ENCODE measurements around the gene CSTA. TPM values are rescaled to one million over a fixed set of nuclear protein-coding genes. Genes with fewer than 3 reads are reported as not detected.
A peak's percentile ranks its signal among the peaks of the same experiment; 100 is the strongest.

Gene CSTA
- total and polyA plus RNA-seq, 4 donors: 6.5 to 52.5 (median 31.4) TPM

DNA sequence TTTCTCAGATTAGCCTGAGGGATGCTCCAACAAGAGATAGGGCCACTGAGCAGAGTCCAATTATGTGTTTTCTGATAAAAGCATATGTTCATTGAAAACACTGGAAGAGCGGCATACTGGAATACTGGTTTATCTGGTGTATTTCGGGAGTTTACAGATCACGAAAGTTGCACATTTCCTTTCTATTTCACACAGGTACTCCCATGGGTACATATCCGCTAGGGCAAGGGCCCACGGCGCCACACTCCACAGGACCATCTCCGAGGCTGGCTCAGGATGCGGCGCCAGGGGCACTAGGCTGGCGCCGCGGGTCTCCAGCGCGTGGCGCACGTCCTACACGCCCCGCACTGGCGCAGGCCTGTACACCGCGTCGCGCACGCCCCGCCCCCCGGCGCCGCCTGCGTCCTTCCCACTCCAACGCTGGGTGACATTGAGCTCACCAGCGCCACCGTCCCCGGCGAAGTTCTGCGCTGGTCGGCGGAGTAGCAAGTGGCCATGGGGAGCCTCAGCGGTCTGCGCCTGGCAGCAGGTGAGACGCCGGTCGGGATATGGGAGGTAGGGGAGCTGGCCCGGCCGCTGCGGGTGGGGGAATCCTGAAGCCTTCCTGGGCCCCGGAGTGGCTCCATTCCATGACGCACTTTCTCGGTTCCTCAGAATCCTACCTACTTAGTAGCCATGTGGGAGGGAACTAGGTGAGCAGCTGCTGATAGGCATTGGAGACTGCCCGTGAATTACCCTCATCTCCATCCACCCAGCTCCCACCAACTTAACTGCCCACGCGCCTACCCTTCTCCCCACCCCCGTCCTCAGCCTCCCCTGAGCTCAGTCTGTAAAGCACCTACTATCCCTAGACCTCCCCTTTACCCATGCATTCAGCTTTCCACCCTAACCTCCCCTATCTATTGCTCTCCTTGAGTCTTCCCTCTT, 59.0 kb downstream of the CSTA start, which contains the start of gene FAM162A:
Gene FAM162A (plus strand): TSS at position 412 of the 927 bp plus-strand sequence. CDS start 84 bp downstream, at position 496.
- WGBS, 2 donors: 1% methylated on average over 50 to 52 of the region's 52 CpGs
- Histone ChIP-seq H3K36me3 (ENCODE audit: control insufficient read depth in 4 of 4, insufficient read depth in 4 of 4, low read length in 4 of 4) (peaks cover 0 to 4% (median under 1%) of the 10 kb centered on the region in 4 donors), H3K9ac (ENCODE audit: insufficient read depth in 1 of 2, low read length in 2 of 2) (peak within 1 kb of the TSS; percentile 80 to 94), H3K4me3 (peak within 1 kb of the TSS; percentile 80), H3K27ac (ENCODE audit: low read depth in 1 of 2, low read length in 1 of 2) (peak within 1 kb of the TSS; percentile 90 to 94), H3K27me3 (ENCODE audit: control insufficient read depth in 3 of 3, insufficient read depth in 3 of 3, low read length in 2 of 3) (no peaks in the 10 kb centered on the region), H3K9me3 (ENCODE audit: control insufficient read depth in 4 of 4, insufficient read depth in 3 of 4, low read length in 3 of 4) (no peaks in the 10 kb centered on the region), H3K4me1 (ENCODE audit: control insufficient read depth in 5 of 5, insufficient read depth in 5 of 5, low read length in 5 of 5) (peaks cover 0 to 10% (median 2%) of the 10 kb centered on the region in 5 donors)
- peak; percentile 57 for TF ChIP-seq CTCF (IDR thresholded peaks at IDR 0.05; ENCODE audit: control extremely low read depth, extremely low read depth)
- peak; percentile 95 to 97 (median 96) for DNase-seq
- ATAC-seq (ENCODE audit: insufficient read depth, low FRiP score): peak; percentile 99

DNA sequence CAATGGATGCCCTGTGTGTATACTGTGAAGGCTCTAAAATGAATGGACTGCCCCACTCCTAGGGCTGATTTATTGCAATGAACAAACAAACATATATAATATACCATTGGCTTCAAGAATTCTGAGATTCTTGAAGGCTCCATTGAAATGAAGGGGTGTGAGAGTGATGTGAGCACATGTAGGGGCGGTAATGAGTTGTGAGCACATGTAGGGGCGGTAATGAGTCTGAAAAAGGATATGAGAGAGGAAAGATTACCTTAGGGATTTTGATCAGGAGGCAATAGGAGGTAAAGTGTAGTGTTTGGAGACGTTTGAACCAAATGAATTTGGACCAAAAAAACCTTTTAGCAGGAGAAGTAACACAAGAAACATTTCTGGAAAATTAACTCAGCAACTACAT, 62.7 kb downstream of the CSTA start:
- WGBS, 2 donors: 89 to 94% methylated on average over 3 of the region's 3 CpGs
- Histone ChIP-seq H3K4me1 (ENCODE audit: control insufficient read depth in 5 of 5, insufficient read depth in 5 of 5, low read length in 5 of 5) (peaks cover 0 to 24% (median 5%) of the 10 kb centered on the region in 5 donors), H3K27ac (ENCODE audit: low read depth in 1 of 2, low read length in 1 of 2) (no peak overlapping the region), H3K36me3 (ENCODE audit: control insufficient read depth in 4 of 4, insufficient read depth in 4 of 4, low read length in 4 of 4) (no peaks in the 10 kb centered on the region), H3K9me3 (ENCODE audit: control insufficient read depth in 4 of 4, insufficient read depth in 3 of 4, low read length in 3 of 4) (no peaks in the 10 kb centered on the region), H3K9ac (ENCODE audit: insufficient read depth in 1 of 2, low read length in 2 of 2) (no peak overlapping the region), H3K4me3 (no peak overlapping the region), H3K27me3 (ENCODE audit: control insufficient read depth in 3 of 3, insufficient read depth in 3 of 3, low read length in 2 of 3) (no peaks in the 10 kb centered on the region)
- no peak for TF ChIP-seq CTCF (IDR thresholded peaks at IDR 0.05; ENCODE audit: control extremely low read depth, extremely low read depth)
- DNase-seq: no peak
- ATAC-seq (ENCODE audit: insufficient read depth, low FRiP score): no peak

DNA sequence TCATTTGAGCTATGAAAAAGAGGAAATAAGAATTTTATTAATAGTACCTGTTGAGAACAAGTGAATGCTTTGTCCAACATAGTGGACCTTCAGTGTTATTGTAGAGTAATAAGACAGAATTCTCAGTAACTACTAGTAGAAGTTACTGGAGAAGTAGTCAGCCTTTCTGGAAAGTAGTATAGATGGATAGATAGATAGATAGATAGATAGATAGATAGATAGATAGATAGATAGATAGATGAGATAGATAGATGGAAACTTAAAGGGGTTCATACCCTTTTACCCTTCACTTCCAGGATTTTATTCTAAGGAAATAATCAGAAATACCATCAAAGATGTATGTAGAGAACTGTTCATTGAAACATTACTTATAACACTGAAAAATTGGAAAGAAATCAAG, 64.1 kb downstream of the CSTA start:
- Histone ChIP-seq H3K27ac (ENCODE audit: low read depth in 1 of 2, low read length in 1 of 2) (no peak overlapping the region), H3K27me3 (ENCODE audit: control insufficient read depth in 3 of 3, insufficient read depth in 3 of 3, low read length in 2 of 3) (no peaks in the 10 kb centered on the region), H3K9ac (ENCODE audit: insufficient read depth in 1 of 2, low read length in 2 of 2) (no peak overlapping the region), H3K9me3 (ENCODE audit: control insufficient read depth in 4 of 4, insufficient read depth in 3 of 4, low read length in 3 of 4) (no peaks in the 10 kb centered on the region), H3K4me1 (ENCODE audit: control insufficient read depth in 5 of 5, insufficient read depth in 5 of 5, low read length in 5 of 5) (peaks cover 0 to 27% (median 5%) of the 10 kb centered on the region in 5 donors), H3K4me3 (no peak overlapping the region), H3K36me3 (ENCODE audit: control insufficient read depth in 4 of 4, insufficient read depth in 4 of 4, low read length in 4 of 4) (peaks cover 0 to 5% (median 2%) of the 10 kb centered on the region in 4 donors)
- TF ChIP-seq CTCF (IDR thresholded peaks at IDR 0.05; ENCODE audit: control extremely low read depth, extremely low read depth): no peak
- DNase-seq: no peak
- ATAC-seq (ENCODE audit: insufficient read depth, low FRiP score): no peak

All from lung (tissue), 12 donors.